ENCODE data around the gene SORCS2. TPM values are rescaled to one million over a fixed set of nuclear protein-coding genes. Genes with fewer than 3 reads are reported as not detected.

SORCS2 gene
- total RNA-seq, 2 donors from 2014 or later, result 1.0 to 4.4 TPM

GRCh38 chr4:7766086-7766485 is 573.7 kb downstream of the SORCS2 start:
- Histone ChIP-seq H3K4me3 (no peak overlapping the region), H3K4me1 (replicated peaks) (no peaks in the 10 kb centered on the region), H3K9me3 (no peaks in the 10 kb centered on the region), H3K36me3 (no peaks in the 10 kb centered on the region), H3K27ac (no peak overlapping the region), H3K27me3 (replicated peaks; ENCODE audit: insufficient read depth) (no peaks in the 10 kb centered on the region)
- TF ChIP-seq POLR2A (IDR thresholded peaks at IDR 0.05) (no peak), POLR2AphosphoS5 (IDR thresholded peaks at IDR 0.05) (no peak), CTCF (IDR thresholded peaks at IDR 0.05) (no peak)
- no peak for DNase-seq (ENCODE audit: low spot score)
- intact Hi-C loops (cut with DNase I), result no loop called here
- WGBS, result 85% methylated on average over 11 of the region's 11 CpGs

- WGBS, result 83% methylated on average over 23 of the region's 23 CpGs
- H3K27ac ChIP-seq, result no peak overlapping the region
- no peak for DNase-seq (ENCODE audit: low spot score)
- TF ChIP-seq POLR2A (IDR thresholded peaks at IDR 0.05) (no peak), POLR2AphosphoS5 (IDR thresholded peaks at IDR 0.05) (no peak), CTCF (IDR thresholded peaks at IDR 0.05) (no peak)
- H3K9me3 ChIP-seq, result no peaks in the 10 kb centered on the region
- H3K4me3 ChIP-seq, result no peak overlapping the region
- H3K4me1 ChIP-seq (replicated peaks), result no peaks in the 10 kb centered on the region
- H3K27me3 ChIP-seq (replicated peaks; ENCODE audit: insufficient read depth), result no peaks in the 10 kb centered on the region
- intact Hi-C loops (cut with DNase I), result no loop called here
- H3K36me3 ChIP-seq, result no peaks in the 10 kb centered on the region
Observed at GRCh38 chr4:7766661-7767345, 574.5 kb downstream of the SORCS2 start.

DNA sequence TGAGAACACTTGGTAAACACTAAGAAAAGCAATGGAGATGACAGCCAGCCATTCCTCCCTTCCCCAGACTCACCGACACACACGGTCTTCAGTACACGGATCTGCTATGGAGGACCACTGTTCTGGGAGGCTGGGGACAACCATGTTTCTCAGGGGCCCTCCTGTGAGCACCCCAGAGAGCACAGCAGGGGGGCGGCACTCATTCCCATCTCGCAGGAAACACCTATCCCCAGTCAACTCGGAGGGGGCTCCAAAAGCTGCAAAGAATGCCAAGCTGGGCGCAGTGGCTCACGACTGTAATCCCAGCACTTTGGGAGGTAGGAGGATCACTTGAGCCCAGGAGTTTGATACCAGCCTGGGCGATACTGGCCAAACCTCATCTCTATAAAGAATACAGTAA is 575.2 kb downstream of the SORCS2 start:
- no peak for TF ChIP-seq POLR2AphosphoS5 (IDR thresholded peaks at IDR 0.05)
- TF ChIP-seq CTCF (IDR thresholded peaks at IDR 0.05), result no peak
- no peak for TF ChIP-seq POLR2A (IDR thresholded peaks at IDR 0.05)
- H3K4me1 ChIP-seq (replicated peaks), result no peaks in the 10 kb centered on the region
- 72% methylated on average over 9 of the region's 9 CpGs for WGBS
- peaks cover 0 to 2% of the 10 kb centered on the region in 2 donors for H3K36me3 ChIP-seq
- no peak overlapping the region for H3K4me3 ChIP-seq
- intact Hi-C loops (cut with DNase I), result no loop called here
- H3K9me3 ChIP-seq, result no peaks in the 10 kb centered on the region
- H3K27me3 ChIP-seq (replicated peaks; ENCODE audit: insufficient read depth), result no peaks in the 10 kb centered on the region
- no peak overlapping the region for H3K27ac ChIP-seq
- no peak for DNase-seq (ENCODE audit: low spot score)

GRCh38 chr4:7767966-7768365 is 575.6 kb downstream of the SORCS2 start:
- H3K27ac ChIP-seq, result no peak overlapping the region
- H3K4me1 ChIP-seq (replicated peaks), result no peaks in the 10 kb centered on the region
- no peak for DNase-seq (ENCODE audit: low spot score)
- H3K4me3 ChIP-seq, result no peak overlapping the region
- H3K9me3 ChIP-seq, result no peaks in the 10 kb centered on the region
- intact Hi-C loops (cut with DNase I), result no loop called here
- no peak for TF ChIP-seq POLR2AphosphoS5 (IDR thresholded peaks at IDR 0.05)
- TF ChIP-seq CTCF (IDR thresholded peaks at IDR 0.05), result no peak
- TF ChIP-seq POLR2A (IDR thresholded peaks at IDR 0.05), result no peak
- no peaks in the 10 kb centered on the region for H3K27me3 ChIP-seq (replicated peaks; ENCODE audit: insufficient read depth)
- 93% methylated on average over 13 of the region's 13 CpGs for WGBS
- H3K36me3 ChIP-seq, result peaks cover 0 to 7% of the 10 kb centered on the region in 2 donors

GRCh38 chr4:7768736-7769135 is 576.4 kb downstream of the SORCS2 start:
- TF ChIP-seq POLR2A (IDR thresholded peaks at IDR 0.05) (no peak), POLR2AphosphoS5 (IDR thresholded peaks at IDR 0.05) (no peak), CTCF (IDR thresholded peaks at IDR 0.05) (no peak)
- no peaks in the 10 kb centered on the region for H3K4me1 ChIP-seq (replicated peaks)
- H3K27ac ChIP-seq, result no peak overlapping the region
- no peak for DNase-seq (ENCODE audit: low spot score)
- 97% methylated on average over 16 of the region's 16 CpGs for WGBS
- intact Hi-C loops (cut with DNase I), result no loop called here
- H3K27me3 ChIP-seq (replicated peaks; ENCODE audit: insufficient read depth), result no peaks in the 10 kb centered on the region
- no peak overlapping the region for H3K4me3 ChIP-seq
- peaks cover 0 to 7% of the 10 kb centered on the region in 2 donors for H3K36me3 ChIP-seq
- H3K9me3 ChIP-seq, result no peaks in the 10 kb centered on the region

Measured in prostate gland (tissue), 2 donors.